Chondrocyte (in vitro differentiated cells): ENCODE data around the gene GSE1. TPM values are rescaled to one million over a fixed set of nuclear protein-coding genes. Genes with fewer than 3 reads are reported as not detected.

Experiments
- DNase-seq: peaks from one replicate; pipeline ENCODE4 v3.0.0; 2021; ENCODE audit warnings: mixed read lengths, low spot score
- H3K27ac Mint-ChIP-seq: one replicate; pipeline ENCODE4 v1.8.0; 2021; ENCODE audit warnings: mild to moderate bottlenecking, moderate library complexity, mixed read lengths; ENCODE audit not compliant: unreplicated experiment
- H3K27me3 Mint-ChIP-seq: 2 replicates; pipeline ENCODE4 v1.8.0; 2021; ENCODE audit warnings: low read depth, mixed read lengths
- H3K36me3 Mint-ChIP-seq: 2 replicates; pipeline ENCODE4 v1.8.0; 2021; ENCODE audit warnings: low read depth, mixed read lengths
- H3K4me1 Mint-ChIP-seq: 2 replicates; pipeline ENCODE4 v1.8.0; 2021; ENCODE audit warnings: low read depth, mild to moderate bottlenecking, mixed read lengths
- H3K4me3 Mint-ChIP-seq: one replicate; pipeline ENCODE4 v1.8.0; 2021; ENCODE audit warnings: mild to moderate bottlenecking, moderate library complexity, mixed read lengths; ENCODE audit not compliant: unreplicated experiment
- H3K9me3 Mint-ChIP-seq: 2 replicates; pipeline ENCODE4 v1.8.0; 2021; ENCODE audit warnings: low read depth, mixed read lengths
- total RNA-seq: library from RNA; stranded (reverse); gene quantifications from 3 replicates; pipeline ENCODE4 v1.2.1, GENCODE V29; 2021
- TF ChIP-seq, protein P1 (sequence below): fragments of 200-600 bp; sonication (generic); IDR thresholded peaks from 2 replicates; pipeline ENCODE4 v1.5.0; 2021; ENCODE audit warnings: antibody characterized with exemption, mild to moderate bottlenecking, moderate library complexity

The GSE1 gene
- total RNA-seq, 1 donor from 2014 or later, result 22.6 TPM

GRCh38 chr16:85708338-85708737 lies 95.2 kb downstream of the GSE1 start:
- H3K4me1 Mint-ChIP-seq, result no peaks in the 10 kb centered on the region
- H3K27me3 Mint-ChIP-seq, result peaks cover 10% of the 10 kb centered on the region
- H3K4me3 Mint-ChIP-seq, result no peak overlapping the region
- H3K9me3 Mint-ChIP-seq, result peaks cover 7% of the 10 kb centered on the region
- H3K27ac Mint-ChIP-seq, result no peak overlapping the region
- peaks cover 6% of the 10 kb centered on the region for H3K36me3 Mint-ChIP-seq
- no peak for DNase-seq
- TF ChIP-seq, protein P1, sequence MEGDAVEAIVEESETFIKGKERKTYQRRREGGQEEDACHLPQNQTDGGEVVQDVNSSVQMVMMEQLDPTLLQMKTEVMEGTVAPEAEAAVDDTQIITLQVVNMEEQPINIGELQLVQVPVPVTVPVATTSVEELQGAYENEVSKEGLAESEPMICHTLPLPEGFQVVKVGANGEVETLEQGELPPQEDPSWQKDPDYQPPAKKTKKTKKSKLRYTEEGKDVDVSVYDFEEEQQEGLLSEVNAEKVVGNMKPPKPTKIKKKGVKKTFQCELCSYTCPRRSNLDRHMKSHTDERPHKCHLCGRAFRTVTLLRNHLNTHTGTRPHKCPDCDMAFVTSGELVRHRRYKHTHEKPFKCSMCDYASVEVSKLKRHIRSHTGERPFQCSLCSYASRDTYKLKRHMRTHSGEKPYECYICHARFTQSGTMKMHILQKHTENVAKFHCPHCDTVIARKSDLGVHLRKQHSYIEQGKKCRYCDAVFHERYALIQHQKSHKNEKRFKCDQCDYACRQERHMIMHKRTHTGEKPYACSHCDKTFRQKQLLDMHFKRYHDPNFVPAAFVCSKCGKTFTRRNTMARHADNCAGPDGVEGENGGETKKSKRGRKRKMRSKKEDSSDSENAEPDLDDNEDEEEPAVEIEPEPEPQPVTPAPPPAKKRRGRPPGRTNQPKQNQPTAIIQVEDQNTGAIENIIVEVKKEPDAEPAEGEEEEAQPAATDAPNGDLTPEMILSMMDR, result no peak

- Mint-ChIP-seq H3K9me3 (peaks cover 7% of the 10 kb centered on the region), H3K27me3 (peaks cover 13% of the 10 kb centered on the region), H3K27ac (peak overlapping the region; percentile 17), H3K36me3 (peaks cover 6% of the 10 kb centered on the region), H3K4me3 (no peak overlapping the region), H3K4me1 (no peaks in the 10 kb centered on the region)
- no peak for DNase-seq
- TF ChIP-seq, protein P1, result no peak
Observed at GRCh38 chr16:85709766-85710585, 96.9 kb downstream of the GSE1 start.

DNA sequence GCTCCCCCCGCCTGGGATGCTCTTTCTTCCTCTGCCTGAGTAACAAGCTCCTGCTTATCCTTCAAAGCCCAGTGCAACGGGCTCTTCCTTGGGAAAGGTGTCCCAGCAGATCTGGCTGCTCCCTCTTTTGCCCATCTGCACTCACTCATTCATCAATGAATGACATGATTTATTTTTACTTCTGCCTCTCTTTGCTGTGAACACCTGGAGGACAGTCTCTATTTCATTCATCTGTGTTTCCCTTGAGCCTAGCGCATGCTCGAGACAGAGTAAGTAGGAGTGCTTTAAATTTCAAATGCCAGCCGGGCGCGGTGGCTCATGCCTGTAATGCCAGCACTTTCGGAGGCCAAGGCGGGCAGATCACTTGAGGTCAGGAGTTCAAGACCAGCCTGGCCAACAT lies 97.6 kb downstream of the GSE1 start:
- peaks cover 6% of the 10 kb centered on the region for H3K36me3 Mint-ChIP-seq
- peaks cover 20% of the 10 kb centered on the region for H3K27me3 Mint-ChIP-seq
- DNase-seq, result no peak
- no peak overlapping the region for H3K27ac Mint-ChIP-seq
- TF ChIP-seq, protein P1, result no peak
- peaks cover 7% of the 10 kb centered on the region for H3K9me3 Mint-ChIP-seq
- peaks cover 5% of the 10 kb centered on the region for H3K4me1 Mint-ChIP-seq
- no peak overlapping the region for H3K4me3 Mint-ChIP-seq

- Mint-ChIP-seq H3K27me3 (peaks cover 24% of the 10 kb centered on the region), H3K4me1 (peaks cover 8% of the 10 kb centered on the region), H3K27ac (no peak overlapping the region), H3K4me3 (no peak overlapping the region), H3K36me3 (peaks cover 6% of the 10 kb centered on the region), H3K9me3 (peaks cover 7% of the 10 kb centered on the region)
- TF ChIP-seq, protein P1, result no peak
- DNase-seq, result no peak
Observed at GRCh38 chr16:85711982-85712587, 99.0 kb downstream of the GSE1 start.

GRCh38 chr16:85712801-85713200 lies 99.7 kb downstream of the GSE1 start:
- Mint-ChIP-seq H3K27me3 (peaks cover 25% of the 10 kb centered on the region), H3K36me3 (peaks cover 6% of the 10 kb centered on the region), H3K4me3 (no peak overlapping the region), H3K4me1 (peaks cover 8% of the 10 kb centered on the region), H3K9me3 (peaks cover 7% of the 10 kb centered on the region), H3K27ac (no peak overlapping the region)
- TF ChIP-seq, protein P1, result no peak
- no peak for DNase-seq
